Dedifferentiated amniotic fluid mesenchymal stem cell (primary cell): Measurements from ENCODE around the gene PPP1R16B.

Experiments
- DNase-seq: peaks from one replicate; pipeline ENCODE4 v3.0.0-alpha.2; 2016; ENCODE audit errors: extremely low spot score

Gene PPP1R16B

GRCh38 chr20:38963745-38964144 is 158.2 kb downstream of the PPP1R16B start:
- no peak for DNase-seq

DNA sequence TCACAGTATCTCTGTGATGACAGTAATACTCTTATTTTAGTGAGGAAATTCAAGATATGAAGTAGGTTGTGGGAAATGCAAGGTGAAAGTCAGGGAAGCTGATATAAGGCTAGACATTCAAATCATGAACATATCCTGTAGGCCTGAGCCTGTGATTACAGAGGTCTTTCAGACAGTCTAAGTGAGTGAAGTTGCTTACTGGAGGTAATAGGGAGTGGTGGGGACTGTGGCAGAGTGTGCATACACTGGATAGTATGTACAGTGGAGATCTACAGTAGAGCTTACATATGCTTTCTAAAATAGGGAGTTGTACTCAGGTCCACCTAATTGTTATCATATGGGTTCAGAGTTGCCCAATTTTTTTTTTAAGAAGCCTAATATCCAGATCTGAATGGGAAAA is 159.8 kb downstream of the PPP1R16B start:
- no peak for DNase-seq

DNA sequence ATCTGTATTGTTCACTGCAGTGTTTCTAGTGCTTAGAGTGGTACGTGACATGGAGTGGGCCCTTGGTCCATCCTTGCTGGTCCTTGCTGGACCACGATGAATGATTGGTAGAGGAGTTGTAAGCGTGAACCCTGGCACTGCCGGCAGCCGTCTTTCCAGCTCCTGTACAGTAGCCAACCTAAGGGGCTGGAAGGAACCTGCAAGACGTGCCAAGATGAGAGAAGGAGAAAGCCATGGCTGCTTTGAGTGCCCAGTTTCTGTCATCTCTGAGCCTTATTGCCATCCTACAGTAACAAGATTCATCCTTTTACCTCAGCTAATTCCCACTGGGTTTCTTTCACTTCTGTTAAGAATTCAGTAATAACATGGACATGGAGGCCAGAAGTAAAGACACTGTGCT is 162.6 kb downstream of the PPP1R16B start:
- no peak for DNase-seq

- no peak for DNase-seq
Observed at GRCh38 chr20:38969708-38970107, 164.2 kb downstream of the PPP1R16B start.

- peak; percentile 30 for DNase-seq
Observed at GRCh38 chr20:38970302-38970701, 164.8 kb downstream of the PPP1R16B start.
